ENCODE measurements around the gene TSPAN16.
A peak's percentile ranks its signal among the peaks of the same experiment; 100 is the strongest.

Gene TSPAN16

GRCh38 chr19:11268783-11269267, 27.1 kb upstream of the TSPAN16 start:
- DNase-seq (ENCODE audit: low read depth), result peak; percentile 84

- DNase-seq (ENCODE audit: low read depth), result peak; percentile 71
Measured at GRCh38 chr19:11269408-11269807, 26.6 kb upstream of the TSPAN16 start.

- no peak for DNase-seq (ENCODE audit: low read depth)
Measured at GRCh38 chr19:11273296-11273695, 22.7 kb upstream of the TSPAN16 start.

GRCh38 chr19:11273989-11274388, 22.0 kb upstream of the TSPAN16 start:
- DNase-seq (ENCODE audit: low read depth), result no peak

- no peak for DNase-seq (ENCODE audit: low read depth)
Measured at GRCh38 chr19:11274533-11275086, 21.4 kb upstream of the TSPAN16 start.

- DNase-seq (ENCODE audit: low read depth), result no peak
Measured at GRCh38 chr19:11278670-11279069, 17.3 kb upstream of the TSPAN16 start.

GRCh38 chr19:11279505-11280236, 16.3 kb upstream of the TSPAN16 start:
- DNase-seq (ENCODE audit: low read depth), result no peak

- no peak for DNase-seq (ENCODE audit: low read depth)
Measured at GRCh38 chr19:11281356-11282049, 14.5 kb upstream of the TSPAN16 start.

GRCh38 chr19:11284515-11284914, 11.4 kb upstream of the TSPAN16 start:
- DNase-seq (ENCODE audit: low read depth), result no peak

GRCh38 chr19:11286312-11286974, 9.5 kb upstream of the TSPAN16 start:
- peak; percentile 33 for DNase-seq (ENCODE audit: low read depth)

- DNase-seq (ENCODE audit: low read depth), result peak; percentile 58
Measured at GRCh38 chr19:11288349-11288748, 7.6 kb upstream of the TSPAN16 start.

GRCh38 chr19:11290256-11290655, 5.7 kb upstream of the TSPAN16 start:
- no peak for DNase-seq (ENCODE audit: low read depth)

GRCh38 chr19:11291415-11291814, 4.5 kb upstream of the TSPAN16 start:
- no peak for DNase-seq (ENCODE audit: low read depth)

- DNase-seq (ENCODE audit: low read depth), result no peak
Measured at GRCh38 chr19:11291991-11292390, 4.0 kb upstream of the TSPAN16 start.

GRCh38 chr19:11293433-11294389, 2.2 kb upstream of the TSPAN16 start:
- peak; percentile 89 for DNase-seq (ENCODE audit: low read depth)

- no peak for DNase-seq (ENCODE audit: low read depth)
Measured at GRCh38 chr19:11295180-11295579, 780 bp upstream of the TSPAN16 start.

- DNase-seq (ENCODE audit: low read depth), result no peak
Measured at GRCh38 chr19:11296264-11296663, 304 bp downstream of the TSPAN16 start.

GRCh38 chr19:11299946-11300810, 4.2 kb downstream of the TSPAN16 start:
- DNase-seq (ENCODE audit: low read depth), result no peak

GRCh38 chr19:11300811-11301120, 4.8 kb downstream of the TSPAN16 start:
- no peak for DNase-seq (ENCODE audit: low read depth)

- DNase-seq (ENCODE audit: low read depth), result no peak
Measured at GRCh38 chr19:11304936-11305335, 9.0 kb downstream of the TSPAN16 start.

- no peak for DNase-seq (ENCODE audit: low read depth)
Measured at GRCh38 chr19:11306337-11306736, 10.4 kb downstream of the TSPAN16 start.
